Fibroblast of upper back skin (primary cell): Measurements from ENCODE around the gene ADAMTSL2.

Source experiments
- DNase-seq: peaks from one replicate; pipeline ENCODE4 v3.0.0-alpha.2; 2013

ADAMTSL2 gene

GRCh38 chr9:133576875-133577736, 42.6 kb downstream of the ADAMTSL2 start:
- no peak for DNase-seq

DNA sequence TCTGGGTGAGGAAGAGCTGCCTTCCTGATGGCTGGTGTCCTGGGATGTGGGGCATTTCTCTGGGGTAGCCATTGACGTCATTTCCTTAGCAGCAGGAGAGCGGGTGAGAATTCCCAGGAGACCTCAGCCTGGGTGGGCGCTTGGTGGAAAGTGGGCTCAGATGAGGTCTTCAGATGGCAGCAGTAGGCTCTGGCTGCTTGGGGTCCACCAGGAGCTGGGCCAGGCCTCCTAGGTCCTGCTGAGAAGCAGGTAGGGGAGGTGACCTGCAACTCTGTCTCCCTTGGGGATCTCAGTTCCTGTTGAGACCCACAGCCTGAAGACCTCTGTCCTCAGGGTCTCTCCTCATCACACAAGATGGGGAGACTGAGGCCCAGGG, 43.2 kb downstream of the ADAMTSL2 start:
- no peak for DNase-seq

- no peak for DNase-seq
Measured at GRCh38 chr9:133578524-133579441, 44.3 kb downstream of the ADAMTSL2 start.

- no peak for DNase-seq
Measured at GRCh38 chr9:133579601-133580418, 45.3 kb downstream of the ADAMTSL2 start.

DNA sequence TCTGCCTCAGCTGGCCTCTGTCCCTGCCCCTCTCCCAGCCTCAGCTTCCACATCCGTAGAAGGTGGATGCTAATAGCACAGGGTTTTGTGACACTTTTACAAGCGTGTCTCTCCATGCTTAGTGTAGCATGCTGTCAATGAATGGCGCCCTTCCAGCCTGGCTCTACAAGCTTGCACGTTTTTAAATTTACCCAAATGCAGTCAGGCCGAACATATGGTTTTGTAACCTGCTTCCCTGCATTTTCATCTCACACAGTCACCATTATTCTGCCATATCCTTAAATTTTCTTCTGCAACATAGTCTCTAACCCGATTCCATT, 45.9 kb downstream of the ADAMTSL2 start:
- DNase-seq: no peak

DNA sequence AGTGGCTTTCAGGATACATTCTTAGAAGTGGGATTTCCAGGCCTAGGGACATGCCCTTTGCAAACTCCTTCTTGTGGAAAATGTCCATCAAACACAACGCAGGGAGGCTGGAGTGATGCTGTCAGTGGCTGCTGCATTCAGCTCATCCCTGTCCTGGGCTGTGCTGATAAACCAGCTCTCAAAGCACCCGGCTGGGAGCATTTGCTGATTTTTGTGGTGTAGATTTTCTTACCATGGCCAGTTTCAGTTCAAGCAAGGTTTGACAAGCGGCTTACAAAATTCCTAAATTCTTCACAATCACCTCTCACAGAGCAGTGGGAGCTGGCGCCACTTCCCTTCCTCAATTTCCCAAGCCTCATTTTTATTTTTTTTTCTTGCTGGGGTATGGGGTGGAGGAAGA, 46.5 kb downstream of the ADAMTSL2 start:
- DNase-seq: no peak

DNA sequence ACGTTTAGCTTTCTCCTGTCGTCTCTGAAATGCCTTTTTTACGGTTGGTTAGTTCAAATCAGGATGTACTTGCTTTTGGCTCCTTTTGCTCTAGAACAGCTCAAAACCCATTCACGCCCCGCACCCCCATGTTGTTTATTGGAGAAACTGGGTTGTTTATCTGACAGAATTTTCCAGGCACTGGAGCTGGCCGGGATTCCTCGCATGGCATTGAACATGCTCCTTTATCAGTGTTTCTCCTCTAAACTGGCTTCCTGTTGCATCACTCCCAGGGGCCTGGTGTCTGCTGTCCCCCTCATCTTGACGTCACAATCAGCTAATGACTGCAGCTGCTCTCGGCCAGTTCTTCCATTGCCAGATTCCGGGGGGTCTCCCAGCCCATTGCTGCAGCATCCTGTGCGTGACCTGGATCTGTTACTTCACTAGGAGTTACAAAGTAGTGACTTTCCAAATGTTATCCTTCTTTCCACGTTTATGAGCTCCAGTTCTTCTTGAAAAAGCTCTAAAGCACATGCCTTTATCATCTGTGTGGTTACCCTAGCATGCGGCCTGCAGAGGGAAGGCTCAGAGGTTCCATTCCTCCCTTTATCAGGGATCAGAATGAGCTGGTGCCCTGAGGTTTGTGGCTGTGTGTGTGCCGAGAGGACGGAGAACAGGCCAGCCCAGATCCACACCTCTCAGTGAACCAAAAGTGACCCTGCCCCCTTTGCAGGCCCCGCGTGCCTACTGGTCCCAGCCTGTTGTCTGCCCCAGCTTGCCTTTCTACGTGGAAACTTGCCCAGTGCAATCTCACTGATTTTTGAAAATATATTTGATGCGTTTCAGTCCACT, 47.2 kb downstream of the ADAMTSL2 start:
- DNase-seq: no peak

DNA sequence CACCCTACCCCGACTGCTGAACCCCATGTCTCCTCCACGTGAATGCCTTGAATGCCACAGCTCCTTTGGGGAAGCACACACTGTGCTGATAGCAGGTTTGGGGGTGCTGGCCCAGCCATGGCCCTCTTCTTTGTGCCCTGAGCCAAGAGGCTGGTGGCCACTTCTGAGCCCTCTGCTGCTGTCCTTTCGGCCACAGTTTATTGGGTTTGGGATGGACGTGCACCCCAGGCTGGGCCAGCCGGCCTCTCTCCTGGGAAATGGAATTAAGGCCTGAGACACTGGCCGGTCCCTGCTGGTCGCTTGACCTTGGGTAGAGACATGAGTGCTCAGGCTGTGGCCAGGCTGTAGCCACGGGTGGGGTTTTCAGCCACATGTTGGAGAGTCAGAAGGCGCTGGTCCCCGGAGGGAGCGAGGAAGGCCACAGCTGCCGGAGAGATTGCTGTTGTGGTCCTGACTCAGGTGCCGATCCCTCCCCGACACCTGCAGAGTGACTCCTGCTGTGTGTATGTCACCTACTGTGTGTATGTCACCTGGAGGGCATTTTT, 48.1 kb downstream of the ADAMTSL2 start:
- no peak for DNase-seq

DNA sequence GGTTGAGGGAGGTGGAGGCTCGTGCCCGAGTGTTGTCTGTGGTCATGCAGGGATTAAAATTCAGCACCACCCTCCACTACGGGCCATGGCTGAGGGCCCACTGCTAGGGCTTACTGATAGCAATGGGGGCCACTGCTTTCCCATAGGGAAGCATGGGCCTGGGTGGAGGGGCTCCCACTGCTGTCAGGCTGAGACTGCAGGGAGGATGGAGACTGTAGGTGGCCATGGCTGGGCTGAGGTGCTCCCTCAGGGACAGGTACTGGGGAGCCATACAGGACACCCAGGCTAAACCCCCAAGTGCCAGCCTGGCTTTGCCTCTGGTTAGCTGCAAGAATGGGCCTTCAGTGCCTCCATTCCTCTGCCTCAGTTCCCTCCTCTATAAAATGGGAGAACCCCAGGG, 48.6 kb downstream of the ADAMTSL2 start:
- no peak for DNase-seq

DNA sequence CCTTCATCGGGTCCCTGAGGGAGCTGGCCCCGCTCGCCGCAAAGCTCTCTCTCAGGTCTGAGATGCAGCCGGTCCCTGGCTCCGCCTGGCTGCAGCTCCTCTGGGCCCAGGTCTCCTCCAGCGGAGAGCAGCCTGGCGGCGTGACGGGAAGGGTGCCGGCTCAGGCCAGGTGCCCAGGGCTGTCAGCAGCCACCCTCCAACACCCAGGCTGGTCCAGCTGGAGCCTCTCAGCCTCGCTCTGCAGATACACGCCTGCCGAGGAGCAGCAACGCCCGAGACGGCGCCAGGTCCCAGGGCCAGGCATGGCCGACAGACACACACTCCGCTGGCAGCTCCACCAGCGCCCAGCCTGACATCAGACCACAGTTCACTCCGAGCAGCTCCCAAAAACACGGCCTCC, 49.1 kb downstream of the ADAMTSL2 start:
- DNase-seq: no peak

GRCh38 chr9:133584167-133584558, 49.7 kb downstream of the ADAMTSL2 start:
- DNase-seq: no peak

GRCh38 chr9:133584559-133585476, 50.3 kb downstream of the ADAMTSL2 start:
- no peak for DNase-seq

GRCh38 chr9:133585481-133586351, 51.2 kb downstream of the ADAMTSL2 start:
- DNase-seq: no peak

- DNase-seq: no peak
Measured at GRCh38 chr9:133587051-133587450, 52.5 kb downstream of the ADAMTSL2 start.

- no peak for DNase-seq
Measured at GRCh38 chr9:133587466-133587865, 53.0 kb downstream of the ADAMTSL2 start.

- DNase-seq: no peak
Measured at GRCh38 chr9:133589454-133590227, 55.1 kb downstream of the ADAMTSL2 start.

DNA sequence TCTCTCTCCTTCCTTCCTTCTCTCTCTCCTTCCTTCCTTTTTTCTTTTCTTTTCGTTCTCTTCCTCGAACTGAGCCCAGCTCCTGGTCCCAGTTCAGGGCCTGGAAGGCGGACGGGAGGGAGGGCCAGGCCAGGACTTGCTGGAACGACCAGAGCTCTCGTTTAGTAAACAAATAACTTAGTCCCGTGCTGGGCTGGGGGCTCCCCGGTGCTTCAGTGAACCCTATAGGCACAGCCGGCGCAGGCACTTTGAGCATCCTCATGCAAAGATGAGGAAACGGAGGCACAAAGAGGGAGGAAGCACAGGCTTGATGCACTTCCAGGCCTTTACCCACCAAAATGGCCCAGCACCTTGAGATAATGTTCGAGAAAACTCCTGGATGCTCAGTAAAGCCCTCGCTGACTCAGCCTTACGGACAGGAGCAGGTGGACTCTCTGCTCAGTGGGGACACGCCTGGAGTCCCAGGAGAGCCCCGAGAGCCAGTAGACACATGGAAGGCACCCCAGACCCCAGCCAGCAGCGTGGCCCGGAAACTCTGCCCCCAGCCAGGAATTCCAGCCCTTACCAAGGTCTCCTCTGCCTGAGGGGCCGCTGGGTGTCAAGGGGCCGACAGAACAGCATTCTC, 55.8 kb downstream of the ADAMTSL2 start:
- no peak for DNase-seq

- no peak for DNase-seq
Measured at GRCh38 chr9:133591116-133591910, 56.8 kb downstream of the ADAMTSL2 start.
